GM18909 (cell line): ENCODE measurements around the gene ZFP36.
A peak's percentile ranks its signal among the peaks of the same experiment; 100 is the strongest.
"Not testable (repeated sequence)": the region's sequence is repeated elsewhere in the genome, so short reads cannot be mapped to it uniquely, and the experiment has no call there.

Source experiments
- ATAC-seq: cut with Tn5 transposase; IDR thresholded peaks from one replicate; pipeline ENCODE4 v1.9.1; 2021; ENCODE audit warnings: mild to moderate bottlenecking; ENCODE audit not compliant: unreplicated experiment, poor library complexity

ZFP36 gene

GRCh38 chr19:39435499-39436349, 29.1 kb downstream of the ZFP36 start, which contains the start of gene RPS16:
Gene RPS16 (minus strand): TSS chr19:39435949. CDS start chr19:39435895, 54 bp downstream.
- peak; percentile 84 for ATAC-seq

GRCh38 chr19:39436350-39436716, 29.7 kb downstream of the ZFP36 start:
- ATAC-seq: no peak

- ATAC-seq: no peak
These were observed 31.8 kb downstream of the ZFP36 start for GRCh38 chr19:39438270-39438934.

GRCh38 chr19:39444598-39445195, 38.0 kb downstream of the ZFP36 start:
- ATAC-seq: no peak

- peak; percentile 83 for ATAC-seq
These were observed 38.8 kb downstream of the ZFP36 start, which contains the start of gene SUPT5H for GRCh38 chr19:39445196-39446111. Gene SUPT5H (plus strand): TSS chr19:39445582. CDS start chr19:39445891, 309 bp downstream.

- no peak for ATAC-seq
These were observed 39.9 kb downstream of the ZFP36 start for GRCh38 chr19:39446365-39447084.

GRCh38 chr19:39448271-39448670, 41.6 kb downstream of the ZFP36 start:
- ATAC-seq: no peak

GRCh38 chr19:39449116-39449797, 42.6 kb downstream of the ZFP36 start:
- ATAC-seq: no peak

- ATAC-seq: not testable (repeated sequence)
These were observed 44.6 kb downstream of the ZFP36 start for GRCh38 chr19:39451257-39451656.
